ENCODE results near the gene CFAP74. TPM values are rescaled to one million over a fixed set of nuclear protein-coding genes. Genes with fewer than 3 reads are reported as not detected.

The CFAP74 gene
- total RNA-seq, 1 donor from 2014 or later: not detected

DNA sequence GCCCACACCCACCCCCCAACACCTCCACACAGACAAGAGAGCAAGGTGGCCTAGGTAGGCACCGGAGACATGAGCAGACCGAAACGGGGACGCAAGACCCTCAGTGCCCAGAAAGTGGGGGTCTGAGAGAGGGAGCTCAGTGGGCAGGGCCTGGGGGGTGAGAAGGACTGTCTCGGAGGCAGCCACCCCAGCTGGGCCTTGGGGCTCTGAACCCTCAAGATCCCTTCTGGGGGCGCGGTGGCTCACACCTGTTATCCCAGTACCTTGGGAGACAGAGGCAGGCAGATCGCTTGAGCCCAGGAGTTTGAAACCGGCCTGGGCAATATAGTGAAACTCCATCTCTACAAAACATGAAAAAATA is 103.6 kb downstream of the CFAP74 start:
- Mint-ChIP-seq H3K4me1 (ENCODE audit: unreplicated experiment) (no peaks in the 10 kb centered on the region), H3K4me3 (ENCODE audit: unreplicated experiment) (no peak overlapping the region), H3K36me3 (ENCODE audit: unreplicated experiment) (no peaks in the 10 kb centered on the region), H3K9me3 (ENCODE audit: unreplicated experiment) (no peaks in the 10 kb centered on the region), H3K27ac (ENCODE audit: unreplicated experiment) (no peak overlapping the region), H3K27me3 (ENCODE audit: unreplicated experiment) (no peaks in the 10 kb centered on the region)
- no peak for DNase-seq (ENCODE audit: extremely low spot score, unreplicated experiment)
- TF ChIP-seq, protein P1, sequence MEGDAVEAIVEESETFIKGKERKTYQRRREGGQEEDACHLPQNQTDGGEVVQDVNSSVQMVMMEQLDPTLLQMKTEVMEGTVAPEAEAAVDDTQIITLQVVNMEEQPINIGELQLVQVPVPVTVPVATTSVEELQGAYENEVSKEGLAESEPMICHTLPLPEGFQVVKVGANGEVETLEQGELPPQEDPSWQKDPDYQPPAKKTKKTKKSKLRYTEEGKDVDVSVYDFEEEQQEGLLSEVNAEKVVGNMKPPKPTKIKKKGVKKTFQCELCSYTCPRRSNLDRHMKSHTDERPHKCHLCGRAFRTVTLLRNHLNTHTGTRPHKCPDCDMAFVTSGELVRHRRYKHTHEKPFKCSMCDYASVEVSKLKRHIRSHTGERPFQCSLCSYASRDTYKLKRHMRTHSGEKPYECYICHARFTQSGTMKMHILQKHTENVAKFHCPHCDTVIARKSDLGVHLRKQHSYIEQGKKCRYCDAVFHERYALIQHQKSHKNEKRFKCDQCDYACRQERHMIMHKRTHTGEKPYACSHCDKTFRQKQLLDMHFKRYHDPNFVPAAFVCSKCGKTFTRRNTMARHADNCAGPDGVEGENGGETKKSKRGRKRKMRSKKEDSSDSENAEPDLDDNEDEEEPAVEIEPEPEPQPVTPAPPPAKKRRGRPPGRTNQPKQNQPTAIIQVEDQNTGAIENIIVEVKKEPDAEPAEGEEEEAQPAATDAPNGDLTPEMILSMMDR (IDR thresholded peaks at IDR 0.05): no peak

DNA sequence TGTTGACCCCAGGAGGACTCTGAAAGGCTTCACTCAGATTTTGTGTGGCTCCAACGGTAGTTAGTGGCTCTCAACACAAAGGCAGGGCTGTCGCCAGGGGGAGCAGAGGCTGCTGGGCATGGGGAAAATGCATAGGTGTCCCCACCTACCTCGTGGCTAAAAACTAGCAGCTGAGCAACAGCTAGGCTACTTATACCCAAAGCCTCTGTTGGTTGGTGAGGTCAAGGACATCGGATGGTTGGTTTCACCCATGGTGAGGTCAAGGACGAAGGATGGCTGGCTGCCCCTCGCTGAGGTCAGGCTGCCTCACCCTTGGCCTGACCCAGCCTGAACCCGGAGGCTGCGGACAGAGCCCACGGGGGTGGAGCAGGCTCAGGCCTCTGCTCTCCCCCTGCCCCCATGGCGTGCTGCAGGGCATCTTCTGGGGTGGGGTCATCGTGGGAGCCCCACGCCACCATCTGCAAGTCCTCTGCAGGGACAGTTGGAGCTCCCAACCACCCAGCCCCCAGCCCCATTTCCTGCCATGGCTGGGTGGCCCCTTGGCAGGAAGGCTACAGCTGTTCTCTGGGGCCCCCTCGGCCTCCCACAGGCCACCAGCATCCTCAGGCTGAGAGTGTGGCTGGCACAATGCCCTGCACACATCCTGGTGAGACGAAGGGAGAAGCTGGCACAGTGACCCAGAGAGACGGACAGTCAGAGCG is 104.2 kb downstream of the CFAP74 start:
- H3K27ac Mint-ChIP-seq (ENCODE audit: unreplicated experiment): no peak overlapping the region
- TF ChIP-seq, protein P1 (IDR thresholded peaks at IDR 0.05): no peak
- no peaks in the 10 kb centered on the region for H3K9me3 Mint-ChIP-seq (ENCODE audit: unreplicated experiment)
- H3K4me3 Mint-ChIP-seq (ENCODE audit: unreplicated experiment): no peak overlapping the region
- no peak for DNase-seq (ENCODE audit: extremely low spot score, unreplicated experiment)
- H3K4me1 Mint-ChIP-seq (ENCODE audit: unreplicated experiment): peaks cover 5% of the 10 kb centered on the region
- H3K27me3 Mint-ChIP-seq (ENCODE audit: unreplicated experiment): no peaks in the 10 kb centered on the region
- H3K36me3 Mint-ChIP-seq (ENCODE audit: unreplicated experiment): no peaks in the 10 kb centered on the region

DNA sequence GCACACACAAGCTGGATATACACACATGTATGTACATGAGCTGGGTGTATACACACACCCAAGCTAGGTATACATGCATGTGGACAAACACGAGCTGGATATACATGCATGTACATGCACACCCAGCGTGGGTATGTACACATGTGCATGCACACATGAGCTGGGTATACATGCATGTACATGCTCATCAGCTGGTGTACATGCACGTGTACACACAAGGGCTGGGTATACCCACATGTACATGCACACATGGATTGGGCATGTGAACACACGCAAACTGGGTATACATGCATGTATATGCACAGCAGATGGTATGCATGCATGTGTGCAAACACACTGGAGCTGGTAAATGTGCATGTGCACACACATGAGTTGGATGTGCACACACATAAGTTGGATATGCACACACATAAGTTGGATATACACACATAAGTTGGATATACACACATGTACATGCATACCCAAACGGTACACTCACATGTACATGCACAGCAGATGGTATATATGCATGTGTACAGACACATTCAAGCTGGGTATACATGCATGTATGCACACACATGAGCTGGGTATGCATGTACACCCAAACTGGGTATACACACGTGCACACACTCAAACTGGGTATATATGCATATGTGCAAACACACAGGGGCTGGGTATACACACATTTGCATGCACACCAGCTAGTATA is 105.2 kb downstream of the CFAP74 start:
- TF ChIP-seq, protein P1 (IDR thresholded peaks at IDR 0.05): no peak
- no peak for DNase-seq (ENCODE audit: extremely low spot score, unreplicated experiment)
- Mint-ChIP-seq H3K4me3 (ENCODE audit: unreplicated experiment) (no peak overlapping the region), H3K4me1 (ENCODE audit: unreplicated experiment) (peaks cover 6% of the 10 kb centered on the region), H3K36me3 (ENCODE audit: unreplicated experiment) (no peaks in the 10 kb centered on the region), H3K27ac (ENCODE audit: unreplicated experiment) (no peak overlapping the region), H3K27me3 (ENCODE audit: unreplicated experiment) (no peaks in the 10 kb centered on the region), H3K9me3 (ENCODE audit: unreplicated experiment) (no peaks in the 10 kb centered on the region)

DNA sequence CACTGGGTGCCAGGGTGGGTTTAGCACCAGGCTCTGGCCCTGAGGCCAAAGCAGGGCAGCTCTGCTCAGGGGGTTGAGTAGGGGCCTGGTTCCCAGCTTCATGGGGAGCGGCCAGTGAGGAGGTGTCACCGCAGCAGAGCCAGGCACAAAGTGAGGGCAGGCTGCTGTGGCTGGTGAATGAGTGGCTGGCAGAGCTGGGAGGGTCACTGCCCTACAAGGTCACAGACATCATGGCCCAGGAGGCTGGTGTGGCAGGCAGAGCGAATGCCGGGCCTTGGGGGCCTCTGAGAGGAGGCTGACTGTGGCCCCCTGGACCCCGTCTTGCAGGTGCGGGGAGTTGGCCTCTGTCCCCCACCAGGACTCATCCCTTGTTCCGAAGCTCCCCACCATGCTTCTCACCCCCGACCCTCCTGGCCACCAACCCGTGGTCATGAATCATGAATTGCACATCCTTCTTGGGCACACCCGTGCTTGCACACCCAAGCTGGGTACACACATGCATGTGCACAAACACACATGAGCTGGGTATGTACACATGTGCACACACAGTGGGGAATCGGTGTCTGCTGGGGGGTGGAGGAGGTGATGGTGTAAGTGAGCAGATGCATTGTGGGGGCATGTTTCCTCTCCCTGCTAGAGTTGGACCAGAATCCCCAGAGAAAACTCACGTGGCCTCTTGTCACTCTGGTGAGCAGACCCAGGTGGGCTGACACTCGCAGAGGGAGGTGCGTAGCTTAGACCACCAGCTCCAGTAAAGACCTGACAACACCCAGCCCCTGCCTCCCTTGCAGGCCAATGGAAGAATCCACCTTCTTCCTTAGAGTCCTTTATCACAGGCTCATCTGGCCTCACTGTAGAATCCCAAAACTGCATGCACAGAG is 107.9 kb downstream of the CFAP74 start:
- TF ChIP-seq, protein P1 (IDR thresholded peaks at IDR 0.05): no peak
- Mint-ChIP-seq H3K36me3 (ENCODE audit: unreplicated experiment) (no peaks in the 10 kb centered on the region), H3K4me1 (ENCODE audit: unreplicated experiment) (peaks cover 16% of the 10 kb centered on the region), H3K27me3 (ENCODE audit: unreplicated experiment) (no peaks in the 10 kb centered on the region), H3K4me3 (ENCODE audit: unreplicated experiment) (no peak overlapping the region), H3K27ac (ENCODE audit: unreplicated experiment) (no peak overlapping the region), H3K9me3 (ENCODE audit: unreplicated experiment) (no peaks in the 10 kb centered on the region)
- no peak for DNase-seq (ENCODE audit: extremely low spot score, unreplicated experiment)

DNA sequence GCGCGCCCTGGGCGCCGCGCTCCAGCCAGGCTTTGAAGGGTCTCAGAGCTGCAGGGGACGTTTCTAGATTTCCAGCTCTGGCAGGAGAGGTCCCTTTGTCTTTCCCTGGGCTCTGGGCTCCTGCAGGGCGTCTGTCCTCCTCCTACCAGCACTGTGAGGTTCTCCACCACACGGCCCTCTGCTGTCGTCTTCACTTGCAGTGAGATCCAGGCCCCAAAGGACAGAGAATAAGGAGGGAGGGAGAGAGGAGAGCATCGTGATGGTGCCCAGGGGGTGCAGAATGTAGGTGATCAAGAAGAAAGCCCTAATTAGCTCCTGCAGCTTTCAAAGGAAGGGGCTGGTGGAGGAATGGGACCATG is 108.5 kb downstream of the CFAP74 start:
- H3K36me3 Mint-ChIP-seq (ENCODE audit: unreplicated experiment): no peaks in the 10 kb centered on the region
- H3K9me3 Mint-ChIP-seq (ENCODE audit: unreplicated experiment): no peaks in the 10 kb centered on the region
- H3K27ac Mint-ChIP-seq (ENCODE audit: unreplicated experiment): no peak overlapping the region

More for the DNA sequence above, 108.5 kb downstream of the CFAP74 start:
- TF ChIP-seq, protein P1 (IDR thresholded peaks at IDR 0.05): no peak
- no peak for DNase-seq (ENCODE audit: extremely low spot score, unreplicated experiment)
- Mint-ChIP-seq H3K4me1 (ENCODE audit: unreplicated experiment) (peaks cover 16% of the 10 kb centered on the region), H3K4me3 (ENCODE audit: unreplicated experiment) (no peak overlapping the region), H3K27me3 (ENCODE audit: unreplicated experiment) (no peaks in the 10 kb centered on the region)
